HEK293 (cell line): Measurements from ENCODE around the gene LAMB1.
A peak's percentile ranks its signal among the peaks of the same experiment; 100 is the strongest.
"Not testable (repeated sequence)": the region's sequence is repeated elsewhere in the genome, so short reads cannot be mapped to it uniquely, and the experiment has no call there.

Source experiments
- CTCF ChIA-PET: fragments of 350-600 bp; formaldehyde crosslinking; extraction: SDS; loops from one replicate; lab custom pipeline; 2021; ENCODE audit warnings: antibody characterized with exemption; lab: Yijun Ruan, JAX
- POLR2A ChIA-PET: fragments of 300-600 bp; formaldehyde crosslinking; extraction: SDS; loops from one replicate; lab custom pipeline; 2020; ENCODE audit warnings: antibody characterized with exemption, inconsistent platforms; lab: Yijun Ruan, JAX
- H3K27ac ChIP-seq: fragments of 200-500 bp; sonication (Bioruptor generic); 2 replicates; pipeline ENCODE4 v1.5.1; 2014; ENCODE audit warnings: low read depth, low read length, control low read depth, inconsistent platforms; ENCODE audit errors: extremely low read depth
- H3K36me3 ChIP-seq, 2 experiments: fragments of 200-500 bp in 1 of 2; sonication (Bioruptor generic) in 1 of 2; 1 replicate in 1 of 2; 2 replicates in 1 of 2; pipeline ENCODE4 v1.5.1; 2014 to 2017; ENCODE audit warnings: inconsistent platforms in 2 of 2, low read length in 2 of 2; ENCODE audit not compliant: control insufficient read depth in 2 of 2, insufficient read depth in 1 of 2
- H3K4me1 ChIP-seq: fragments of 200-500 bp; sonication (Bioruptor generic); 2 replicates; pipeline ENCODE4 v1.5.1; 2014; ENCODE audit warnings: mild to moderate bottlenecking, low read length, inconsistent platforms; ENCODE audit not compliant: control insufficient read depth, insufficient read depth
- H3K4me3 ChIP-seq: 2 replicates; pipeline ENCODE4 v1.5.1; 2011; ENCODE audit warnings: low read depth, mild to moderate bottlenecking, control low read depth, low read length, moderate library complexity
- H3K9me3 ChIP-seq: fragments of 200-500 bp; sonication (Bioruptor generic); 2 replicates; pipeline ENCODE4 v1.5.1; 2014; ENCODE audit warnings: low read depth, low read length, inconsistent platforms; ENCODE audit not compliant: control insufficient read depth, insufficient read depth
- BCL6B ChIP-seq: fragments of 450-650 bp; formaldehyde crosslinking; IDR thresholded peaks from 2 replicates; pipeline ENCODE4 v1.5.1; 2017; ENCODE audit warnings: missing biosample characterization, missing genetic modification characterization
- CTCF ChIP-seq: fragments of 450-650 bp; formaldehyde crosslinking; IDR thresholded peaks from 2 replicates; pipeline ENCODE4 v1.5.1; 2016; ENCODE audit warnings: missing biosample characterization, missing genetic modification characterization
- PRDM2 ChIP-seq: fragments of 450-650 bp; formaldehyde crosslinking; IDR thresholded peaks from 2 replicates; pipeline ENCODE4 v1.5.1; 2016; ENCODE audit warnings: missing biosample characterization, missing genetic modification characterization, borderline replicate concordance
- PRDM6 ChIP-seq: fragments of 450-650 bp; formaldehyde crosslinking; IDR thresholded peaks from 2 replicates; pipeline ENCODE4 v1.5.1; 2017; ENCODE audit warnings: missing biosample characterization, missing genetic modification characterization
- ZBTB20 ChIP-seq: fragments of 450-650 bp; formaldehyde crosslinking; IDR thresholded peaks from 2 replicates; pipeline ENCODE4 v1.5.1; 2016; ENCODE audit warnings: missing biosample characterization, missing genetic modification characterization
- ZNF175 ChIP-seq: fragments of 450-650 bp; formaldehyde crosslinking; IDR thresholded peaks from 2 replicates; pipeline ENCODE4 v1.5.1; 2016; ENCODE audit warnings: missing biosample characterization, missing genetic modification characterization
- ZNF2 ChIP-seq: fragments of 450-650 bp; formaldehyde crosslinking; IDR thresholded peaks from 2 replicates; pipeline ENCODE4 v1.5.1; 2016; ENCODE audit warnings: missing biosample characterization, missing genetic modification characterization
- ZNF280C ChIP-seq: fragments of 450-650 bp; formaldehyde crosslinking; IDR thresholded peaks from 2 replicates; pipeline ENCODE4 v1.5.1; 2016; ENCODE audit warnings: missing biosample characterization, missing genetic modification characterization
- ZNF324 ChIP-seq: fragments of 450-650 bp; formaldehyde crosslinking; IDR thresholded peaks from 2 replicates; pipeline ENCODE4 v1.5.1; 2016; ENCODE audit warnings: missing biosample characterization, missing genetic modification characterization
- ZNF335 ChIP-seq: fragments of 450-650 bp; formaldehyde crosslinking; conservative IDR thresholded peaks from 2 replicates; pipeline ENCODE4 v1.5.1; 2016; ENCODE audit warnings: missing biosample characterization, missing genetic modification characterization
- ZNF362 ChIP-seq: fragments of 450-650 bp; formaldehyde crosslinking; IDR thresholded peaks from 2 replicates; pipeline ENCODE4 v1.5.1; 2016; ENCODE audit warnings: missing biosample characterization, missing genetic modification characterization
- ZNF48 ChIP-seq: fragments of 450-650 bp; formaldehyde crosslinking; IDR thresholded peaks from 2 replicates; pipeline ENCODE4 v1.5.1; 2016; ENCODE audit warnings: missing biosample characterization, missing genetic modification characterization
- ZNF701 ChIP-seq: fragments of 450-650 bp; formaldehyde crosslinking; IDR thresholded peaks from 2 replicates; pipeline ENCODE4 v1.5.1; 2016; ENCODE audit warnings: missing biosample characterization, missing genetic modification characterization

LAMB1 gene

GRCh38 chr7:108033776-108034497 is 31.0 kb upstream of the LAMB1 start (continued):
- no peak for TF ChIP-seq PRDM2
- TF ChIP-seq, all 188 proteins: peak for 0

GRCh38 chr7:108033309-108033708 is 30.3 kb upstream of the LAMB1 start:
- CTCF ChIA-PET, H3K36me3 ChIP-seq, H3K27ac ChIP-seq, H3K4me3 ChIP-seq: not testable (repeated sequence)
- POLR2A ChIA-PET, result interaction anchor here (0.7 kb wide), 1 partner anchor 27 kb away, joined by 3 read pairs; no protein-coding TSS in a partner anchor
- peak; percentile 61 for TF ChIP-seq ZNF335 (tag by site-specific recombination)
- peak; percentile 27; the same call in 1 of the 2 replicates for TF ChIP-seq CTCF
- TF ChIP-seq ZNF2 (tag by site-specific recombination), result 0 out of 2 replicates have a peak, but pooled peaks have one; percentile 64
- TF ChIP-seq ZNF362 (tag by site-specific recombination), result peak; percentile 39; the same call in 1 of the 2 replicates
- TF ChIP-seq, all 188 proteins: peak for 4; not testable (repeated sequence) for 184
- not testable (repeated sequence) for H3K9me3 ChIP-seq, H3K4me1 ChIP-seq

- Histone ChIP-seq H3K4me1 (no peaks in the 10 kb centered on the region), H3K27ac (no peak overlapping the region), H3K36me3 (no peaks in the 10 kb centered on the region), H3K4me3 (no peak overlapping the region), H3K9me3 (no peaks in the 10 kb centered on the region)
- ChIA-PET POLR2A (interaction anchor here (0.7 kb wide), 1 partner anchor 29 kb away, joined by 3 read pairs; no protein-coding TSS in a partner anchor), CTCF (no interaction called here)
- no peak for TF ChIP-seq ZNF701 (tag by site-specific recombination)
- TF ChIP-seq PRDM6, result no peak
- no peak for TF ChIP-seq ZNF48 (tag by site-specific recombination)
- no peak for TF ChIP-seq ZNF175 (tag by site-specific recombination)
- no peak for TF ChIP-seq CTCF
- TF ChIP-seq ZNF324 (tag by site-specific recombination), result no peak
- no peak for TF ChIP-seq ZBTB20
- TF ChIP-seq BCL6B (tag by site-specific recombination), result no peak
- TF ChIP-seq ZNF280C (tag by site-specific recombination), result no peak
Observed at GRCh38 chr7:108030516-108030915, 27.6 kb upstream of the LAMB1 start.
